Measurements from ENCODE around the gene SLA2.
"Not testable (repeated sequence)": the region's sequence is repeated elsewhere in the genome, so short reads cannot be mapped to it uniquely, and the experiment has no call there.

SLA2 gene

GRCh38 chr20:36645998-36646397 is at the start of gene SLA2:
Gene SLA2 (minus strand): TSS chr20:36646196. CDS start chr20:36641335, 4,861 bp downstream.
- DNase-seq = no peak

GRCh38 chr20:36695467-36695866 is 49.5 kb upstream of the SLA2 start:
- DNase-seq = not testable (repeated sequence)

- no peak for DNase-seq
These were observed 42.6 kb upstream of the SLA2 start for GRCh38 chr20:36688630-36689029.

GRCh38 chr20:36687850-36688249 is 41.9 kb upstream of the SLA2 start:
- DNase-seq = no peak

- DNase-seq = no peak
These were observed 40.9 kb upstream of the SLA2 start for GRCh38 chr20:36686944-36687343.

- DNase-seq = no peak
These were observed 40.5 kb upstream of the SLA2 start for GRCh38 chr20:36686504-36686903.

- no peak for DNase-seq
These were observed 38.8 kb upstream of the SLA2 start for GRCh38 chr20:36684747-36685146.

- no peak for DNase-seq
These were observed 36.3 kb upstream of the SLA2 start for GRCh38 chr20:36682311-36682710.

- DNase-seq = no peak
These were observed 31.4 kb upstream of the SLA2 start for GRCh38 chr20:36677422-36677771.

- no peak for DNase-seq
These were observed 30.9 kb upstream of the SLA2 start for GRCh38 chr20:36676701-36677421.

- not testable (repeated sequence) for DNase-seq
These were observed 29.5 kb upstream of the SLA2 start for GRCh38 chr20:36675545-36675944.

GRCh38 chr20:36672991-36673390 is 27.0 kb upstream of the SLA2 start:
- DNase-seq = no peak

GRCh38 chr20:36670665-36671357 is 24.8 kb upstream of the SLA2 start:
- no peak for DNase-seq

- DNase-seq = peak; percentile 14
These were observed 20.3 kb upstream of the SLA2 start for GRCh38 chr20:36666181-36666740.

- DNase-seq = no peak
These were observed 17.0 kb upstream of the SLA2 start for GRCh38 chr20:36663031-36663430.

GRCh38 chr20:36658300-36658699 is 12.3 kb upstream of the SLA2 start:
- DNase-seq = no peak

GRCh38 chr20:36656733-36657132 is 10.7 kb upstream of the SLA2 start:
- no peak for DNase-seq

GRCh38 chr20:36655004-36655403 is 9.0 kb upstream of the SLA2 start:
- no peak for DNase-seq

- no peak for DNase-seq
These were observed 8.5 kb upstream of the SLA2 start for GRCh38 chr20:36654506-36654905.

GRCh38 chr20:36653456-36653855 is 7.5 kb upstream of the SLA2 start:
- no peak for DNase-seq

- no peak for DNase-seq
These were observed 1.5 kb upstream of the SLA2 start for GRCh38 chr20:36647196-36648121.

- no peak for DNase-seq
These were observed 682 bp upstream of the SLA2 start for GRCh38 chr20:36646678-36647077.

- no peak for DNase-seq
These were observed 643 bp downstream of the SLA2 start for GRCh38 chr20:36645353-36645752.

All from fibroblast of skin of right quadriceps (primary cell).